Transverse colon (tissue), 4 donors: ENCODE measurements around the gene OR2T4. TPM values are rescaled to one million over a fixed set of nuclear protein-coding genes. Genes with fewer than 3 reads are reported as not detected.

Experiments used
- DNase-seq: peaks from one replicate; pipeline ENCODE4 v3.0.0-alpha.2; 2019
- H3K27ac ChIP-seq, 4 donors: fragments of 200-600 bp; sonication (generic); 2 replicates each; pipeline ENCODE4 v1.5.1; 2016 to 2018; ENCODE audit warnings: inconsistent platforms in 4 of 4
- H3K27me3 ChIP-seq: fragments of 200-600 bp; sonication (generic); 2 replicates; pipeline ENCODE4 v1.5.1; 2017; ENCODE audit warnings: inconsistent platforms
- H3K36me3 ChIP-seq, 4 donors: fragments of 200-600 bp; sonication (generic); 2 replicates each; pipeline ENCODE4 v1.5.1; 2017 to 2019; ENCODE audit warnings: inconsistent platforms in 4 of 4
- H3K4me1 ChIP-seq, 4 donors: fragments of 200-600 bp; sonication (generic); 2 replicates each; pipeline ENCODE4 v1.5.1; 2017 to 2020; ENCODE audit warnings: inconsistent platforms in 4 of 4
- H3K4me3 ChIP-seq, 4 donors: fragments of 200-600 bp; sonication (generic); 1 replicate in 1 of 4; 2 replicates in 3 of 4; pipeline versions ENCODE4 v1.5.1 to v1.6.1; 2017 to 2019; ENCODE audit warnings: inconsistent platforms in 4 of 4
- H3K9me3 ChIP-seq, 2 donors: fragments of 200-600 bp; sonication (generic); 2 replicates each; pipeline ENCODE4 v1.5.1; 2017 to 2019; ENCODE audit warnings: inconsistent platforms in 2 of 2
- CTCF ChIP-seq, 5 experiments: fragments of 200-600 bp in 3 of 5; fragments of 450-650 bp in 2 of 5; sonication (generic) in 3 of 5; IDR thresholded peaks; 1 replicate in 2 of 5; 2 replicates in 3 of 5; pipeline ENCODE4 v1.5.1; 2016 to 2017; ENCODE audit warnings: antibody characterized with exemption in 5 of 5, inconsistent platforms in 3 of 5, mild to moderate bottlenecking in 2 of 5, moderate library complexity in 1 of 5
- EP300 ChIP-seq: sonication (generic); formaldehyde crosslinking; IDR thresholded peaks from one replicate; pipeline ENCODE4 v1.6.1; 2017; ENCODE audit warnings: antibody characterized with exemption, low read depth
- POLR2A ChIP-seq: fragments of 450-650 bp; IDR thresholded peaks from one replicate; pipeline ENCODE4 v1.6.1; 2016; ENCODE audit warnings: antibody characterized with exemption, mild to moderate bottlenecking, moderate library complexity
- POLR2AphosphoS5 ChIP-seq, 3 donors: sonication (generic); formaldehyde crosslinking; IDR thresholded peaks; one replicate each; pipeline ENCODE4 v1.6.1; 2016; ENCODE audit warnings: antibody characterized with exemption in 3 of 3
- WGBS, 2 donors: methylation state at CpG; one replicate each; pipeline ENCODE4 v1.1.5; 2018; ENCODE audit warnings: low coverage in 1 of 2; 5-methylcytosine and 5-hydroxymethylcytosine counted together
- in situ Hi-C, 4 donors: fragments of 200-750 bp; cut with MboI; loops; one replicate each; pipeline versions ENCODE4 v1.15.0 to v1.15.1; 2017; ENCODE audit warnings: low sequenced_read_pairs in 3 of 4, low pct_ligation_motif_present in 1 of 4, low pct_unique_long_range_greater_than_20kb in 1 of 4
- intact Hi-C: fragments of 100-400 bp; cut with DNase I; formaldehyde crosslinking; loops from one replicate; pipeline ENCODE4 v1.15.1; 2023; ENCODE audit warnings: low total_unique reads
- total RNA-seq, 4 donors: library from RNA; depleted of rRNA; stranded (reverse); fragments of >200 nt; gene quantifications; one replicate each; pipeline ENCODE4 v1.1.0, GENCODE V29; 2016

Gene OR2T4
- total RNA-seq, 4 donors from 2014 or later: not detected

- in situ Hi-C loops: no loop called here
- WGBS, 2 donors: 62 to 80% methylated on average over 4 of the region's 4 CpGs
- intact Hi-C loops: no loop called here
- no peaks in the 10 kb centered on the region for H3K27me3 ChIP-seq
- TF ChIP-seq CTCF (IDR thresholded peaks at IDR 0.05) (no peak), POLR2A (no peak), POLR2AphosphoS5 (IDR thresholded peaks at IDR 0.05) (no peak), EP300 (no peak)
- no peak within 1 kb of the TSS for H3K4me3 ChIP-seq
- H3K4me1 ChIP-seq: no peaks in the 10 kb centered on the region
- DNase-seq: no peak
- no peaks in the 10 kb centered on the region for H3K36me3 ChIP-seq
- H3K9me3 ChIP-seq: no peaks in the 10 kb centered on the region
- H3K27ac ChIP-seq: no peak within 1 kb of the TSS
Measured at GRCh38 chr1:248348475-248348874, 13.0 kb upstream of the OR2T4 start, which contains the start of gene OR14C36. Gene OR14C36 (plus strand): TSS chr1:248348775. CDS start chr1:248348775, 0 bp downstream.

GRCh38 chr1:248359415-248359814 lies 2.0 kb upstream of the OR2T4 start:
- Histone ChIP-seq H3K4me3 (no peak overlapping the region), H3K36me3 (no peaks in the 10 kb centered on the region), H3K27ac (no peak overlapping the region), H3K9me3 (peaks cover 0 to 2% of the 10 kb centered on the region in 2 donors), H3K27me3 (no peaks in the 10 kb centered on the region), H3K4me1 (no peaks in the 10 kb centered on the region)
- in situ Hi-C loops: no loop called here
- WGBS, 2 donors: 64 to 92% methylated on average over 2 to 3 of the region's 3 CpGs
- no peak for DNase-seq
- intact Hi-C loops: no loop called here
- TF ChIP-seq POLR2A (no peak), CTCF (IDR thresholded peaks at IDR 0.05) (no peak), POLR2AphosphoS5 (IDR thresholded peaks at IDR 0.05) (no peak), EP300 (no peak)

- Histone ChIP-seq H3K4me3 (no peak overlapping the region), H3K4me1 (no peaks in the 10 kb centered on the region), H3K27ac (no peak overlapping the region), H3K9me3 (peaks cover 3% of the 10 kb centered on the region in 2 donors), H3K36me3 (no peaks in the 10 kb centered on the region), H3K27me3 (no peaks in the 10 kb centered on the region)
- TF ChIP-seq CTCF (IDR thresholded peaks at IDR 0.05): no peak
- no peak for TF ChIP-seq POLR2AphosphoS5 (IDR thresholded peaks at IDR 0.05)
- no peak for TF ChIP-seq EP300
- TF ChIP-seq POLR2A: no peak
- in situ Hi-C loops (no loop called here), intact Hi-C loops (no loop called here)
- no peak for DNase-seq
Measured at GRCh38 chr1:248366609-248367008, 5.1 kb downstream of the OR2T4 start.

- Histone ChIP-seq H3K9me3 (no peaks in the 10 kb centered on the region), H3K27me3 (no peaks in the 10 kb centered on the region), H3K4me1 (no peaks in the 10 kb centered on the region), H3K4me3 (no peak overlapping the region), H3K36me3 (no peaks in the 10 kb centered on the region), H3K27ac (no peak overlapping the region)
- intact Hi-C loops (no loop called here), in situ Hi-C loops (no loop called here)
- no peak for DNase-seq
- TF ChIP-seq POLR2A: no peak
- TF ChIP-seq CTCF (IDR thresholded peaks at IDR 0.05): no peak
- WGBS, 2 donors: 67 to 82% methylated on average over 3 to 5 of the region's 5 CpGs
Measured at GRCh38 chr1:248372394-248372793, 10.9 kb downstream of the OR2T4 start.
